WTC11 (cell line): Measurements from ENCODE around the gene ITCH.

Source experiments
- CTCF ChIP-seq: fragments of 200-600 bp; IDR thresholded peaks from 2 replicates; pipeline ENCODE4 v1.8.0; 2022; ENCODE audit warnings: antibody characterized with exemption
- GABPB1 ChIP-seq: sonication (generic); formaldehyde crosslinking; IDR thresholded peaks from 2 replicates; pipeline ENCODE4 v1.8.1; 2023; ENCODE audit warnings: mild to moderate bottlenecking, missing genetic modification reagents
- NFE2L1 ChIP-seq: sonication (generic); formaldehyde crosslinking; IDR thresholded peaks from 2 replicates; pipeline ENCODE4 v1.8.1; 2023; ENCODE audit warnings: missing genetic modification reagents
- NR2C2 ChIP-seq: sonication (generic); formaldehyde crosslinking; IDR thresholded peaks from 2 replicates; pipeline ENCODE4 v1.8.0; 2022; ENCODE audit warnings: mild to moderate bottlenecking, missing genetic modification reagents
- TF ChIP-seq, protein P1 (sequence below): sonication (generic); formaldehyde crosslinking; IDR thresholded peaks from 2 replicates; pipeline ENCODE4 v1.8.0; 2022; ENCODE audit warnings: mild to moderate bottlenecking, missing genetic modification reagents
- TF ChIP-seq, protein P2 (sequence below): sonication (generic); formaldehyde crosslinking; IDR thresholded peaks from 2 replicates; pipeline ENCODE4 v1.8.0; 2022; ENCODE audit warnings: mild to moderate bottlenecking, missing genetic modification reagents
- TF ChIP-seq, protein P3 (sequence below): sonication (generic); formaldehyde crosslinking; IDR thresholded peaks from 2 replicates; pipeline ENCODE4 v1.8.0; 2022; ENCODE audit warnings: mild to moderate bottlenecking, missing genetic modification reagents

DNA sequence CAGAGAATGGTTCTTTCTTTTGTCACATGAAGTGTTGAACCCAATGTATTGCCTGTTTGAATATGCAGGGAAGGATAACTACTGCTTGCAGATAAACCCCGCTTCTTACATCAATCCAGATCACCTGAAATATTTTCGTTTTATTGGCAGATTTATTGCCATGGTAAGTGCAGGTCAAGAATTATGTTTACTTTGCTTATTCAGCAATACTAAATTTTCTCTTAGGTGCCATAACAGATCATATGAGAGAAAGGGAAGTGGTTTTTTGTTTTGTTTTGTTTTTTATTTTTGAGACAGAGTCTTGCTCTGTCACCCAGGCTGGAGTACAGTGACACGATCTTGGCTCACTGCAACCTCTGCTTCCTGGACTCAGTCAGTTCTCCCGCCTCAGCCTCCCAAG, 116.6 kb downstream of the ITCH start:
- TF ChIP-seq, protein P1, sequence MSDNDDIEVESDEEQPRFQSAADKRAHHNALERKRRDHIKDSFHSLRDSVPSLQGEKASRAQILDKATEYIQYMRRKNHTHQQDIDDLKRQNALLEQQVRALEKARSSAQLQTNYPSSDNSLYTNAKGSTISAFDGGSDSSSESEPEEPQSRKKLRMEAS (CRISPR knock-in tag), result no peak
- TF ChIP-seq CTCF, result no peak
- no peak for TF ChIP-seq GABPB1
- no peak for TF ChIP-seq NR2C2 (CRISPR knock-in tag)
- no peak for TF ChIP-seq NFE2L1 (CRISPR knock-in tag)
- TF ChIP-seq, protein P2, sequence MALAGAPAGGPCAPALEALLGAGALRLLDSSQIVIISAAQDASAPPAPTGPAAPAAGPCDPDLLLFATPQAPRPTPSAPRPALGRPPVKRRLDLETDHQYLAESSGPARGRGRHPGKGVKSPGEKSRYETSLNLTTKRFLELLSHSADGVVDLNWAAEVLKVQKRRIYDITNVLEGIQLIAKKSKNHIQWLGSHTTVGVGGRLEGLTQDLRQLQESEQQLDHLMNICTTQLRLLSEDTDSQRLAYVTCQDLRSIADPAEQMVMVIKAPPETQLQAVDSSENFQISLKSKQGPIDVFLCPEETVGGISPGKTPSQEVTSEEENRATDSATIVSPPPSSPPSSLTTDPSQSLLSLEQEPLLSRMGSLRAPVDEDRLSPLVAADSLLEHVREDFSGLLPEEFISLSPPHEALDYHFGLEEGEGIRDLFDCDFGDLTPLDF (CRISPR knock-in tag), result no peak
- TF ChIP-seq, protein P3, sequence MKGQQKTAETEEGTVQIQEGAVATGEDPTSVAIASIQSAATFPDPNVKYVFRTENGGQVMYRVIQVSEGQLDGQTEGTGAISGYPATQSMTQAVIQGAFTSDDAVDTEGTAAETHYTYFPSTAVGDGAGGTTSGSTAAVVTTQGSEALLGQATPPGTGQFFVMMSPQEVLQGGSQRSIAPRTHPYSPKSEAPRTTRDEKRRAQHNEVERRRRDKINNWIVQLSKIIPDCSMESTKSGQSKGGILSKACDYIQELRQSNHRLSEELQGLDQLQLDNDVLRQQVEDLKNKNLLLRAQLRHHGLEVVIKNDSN, result no peak
